NCI-H748 treated with DMSO at 0.1 percent for 48 hours (cell line): ENCODE results near the gene FOXP2.

Experiments used
- DNase-seq: peaks from one replicate; lab custom pipeline; 2025; lab: John Stamatoyannopoulos, UW

FOXP2 gene

DNA sequence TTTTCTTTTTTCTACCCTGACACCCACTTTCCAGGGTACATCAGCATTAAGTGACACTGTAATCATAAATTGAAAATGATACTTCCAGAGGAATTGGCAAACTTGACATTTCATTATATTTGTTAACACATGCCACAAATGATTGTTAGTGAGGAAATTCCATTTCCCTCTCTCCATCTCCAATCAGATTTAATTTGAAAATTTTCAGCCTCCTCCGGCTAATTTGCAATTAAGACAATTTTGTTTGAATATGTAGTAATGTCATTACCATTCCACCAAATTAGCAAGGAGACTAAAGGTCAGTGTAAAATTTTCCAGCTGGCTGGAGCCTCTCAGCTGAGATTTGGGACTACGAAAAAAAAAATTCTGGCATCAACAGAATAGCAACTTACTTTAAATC, 242.7 kb downstream of the FOXP2 start:
- no peak for DNase-seq

- DNase-seq: no peak
These were observed 243.6 kb downstream of the FOXP2 start for GRCh38 chr7:114658216-114658615.

- no peak for DNase-seq
These were observed 245.0 kb downstream of the FOXP2 start for GRCh38 chr7:114659409-114660125.

DNA sequence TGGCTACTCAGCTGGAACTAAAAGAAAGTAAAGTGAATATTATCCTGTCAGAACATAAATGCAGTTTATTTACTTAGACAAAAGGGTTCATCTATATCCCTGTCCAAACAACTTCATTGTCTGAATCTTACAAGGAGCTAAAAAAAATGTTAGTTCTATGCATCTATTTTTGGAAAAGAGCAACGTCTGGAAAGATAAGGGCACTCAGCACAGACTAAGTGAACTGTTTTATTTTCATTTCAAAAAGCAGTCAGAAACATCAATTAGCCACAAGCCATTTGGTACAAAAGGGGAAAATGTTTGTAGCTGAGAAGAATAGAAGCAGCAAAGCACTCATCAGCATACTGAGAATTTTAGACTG, 245.5 kb downstream of the FOXP2 start:
- peak; percentile 95 for DNase-seq

DNA sequence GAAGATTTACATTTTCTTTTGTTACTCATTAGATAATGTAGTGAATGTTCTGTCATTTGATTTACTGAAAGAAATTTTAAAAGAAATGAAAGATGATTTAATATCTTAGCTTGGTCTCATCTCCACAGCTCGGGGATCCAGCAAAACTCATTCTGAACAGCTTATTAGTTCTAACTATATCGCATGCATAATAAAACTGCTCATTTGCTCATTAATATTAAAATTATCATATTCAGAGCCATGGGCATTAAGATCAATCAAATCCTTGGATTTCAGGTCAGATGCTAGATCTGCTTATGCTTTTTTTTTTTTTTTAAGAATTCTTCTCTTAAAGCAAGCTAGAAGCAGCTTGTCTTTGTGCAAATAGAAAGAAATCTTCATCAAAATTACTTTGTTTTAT, 246.1 kb downstream of the FOXP2 start:
- DNase-seq: no peak

- peak; percentile 37 for DNase-seq
These were observed 247.5 kb downstream of the FOXP2 start for GRCh38 chr7:114662002-114662677.

- DNase-seq: peak; percentile 81
These were observed 248.9 kb downstream of the FOXP2 start for GRCh38 chr7:114663502-114663901.

DNA sequence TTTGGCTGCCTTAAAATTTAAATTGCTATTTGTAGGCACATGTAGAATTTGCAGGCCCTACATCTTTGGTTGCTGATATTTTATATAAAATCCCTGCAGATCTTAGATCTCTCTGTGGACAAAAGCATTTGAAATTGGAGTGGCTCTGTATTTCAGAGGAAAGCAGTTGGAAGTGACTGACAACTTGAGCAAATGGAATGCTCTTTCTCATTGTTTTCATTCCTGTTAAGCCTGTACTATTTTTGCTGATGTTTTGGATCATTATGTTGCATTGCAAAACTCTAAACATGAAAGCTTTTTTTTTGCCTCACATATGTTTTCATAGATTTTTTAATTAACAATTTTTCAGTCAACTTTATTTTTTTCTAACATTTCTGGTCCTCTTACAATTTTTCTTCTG, 256.1 kb downstream of the FOXP2 start:
- no peak for DNase-seq

- DNase-seq: no peak
These were observed 257.0 kb downstream of the FOXP2 start for GRCh38 chr7:114671563-114672123.

- DNase-seq: no peak
These were observed 263.5 kb downstream of the FOXP2 start for GRCh38 chr7:114678116-114678515.

DNA sequence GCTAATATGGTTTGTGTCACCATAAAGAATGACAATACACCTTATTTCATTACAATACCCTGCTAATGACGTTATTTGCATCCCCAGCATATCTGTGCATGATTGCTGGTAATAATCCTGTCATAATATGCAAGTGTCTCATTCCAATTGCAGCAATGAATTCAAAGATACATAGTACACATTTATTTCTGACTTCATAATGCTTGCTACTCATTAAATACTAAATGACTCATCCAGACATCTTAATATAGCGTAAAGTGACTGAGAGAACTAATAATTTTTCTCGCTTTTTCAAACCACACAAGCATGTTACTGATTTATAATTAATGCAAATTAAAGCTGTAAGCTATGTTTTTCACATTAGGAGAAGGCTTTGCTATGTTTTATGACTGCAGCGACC, 272.6 kb downstream of the FOXP2 start:
- no peak for DNase-seq

DNA sequence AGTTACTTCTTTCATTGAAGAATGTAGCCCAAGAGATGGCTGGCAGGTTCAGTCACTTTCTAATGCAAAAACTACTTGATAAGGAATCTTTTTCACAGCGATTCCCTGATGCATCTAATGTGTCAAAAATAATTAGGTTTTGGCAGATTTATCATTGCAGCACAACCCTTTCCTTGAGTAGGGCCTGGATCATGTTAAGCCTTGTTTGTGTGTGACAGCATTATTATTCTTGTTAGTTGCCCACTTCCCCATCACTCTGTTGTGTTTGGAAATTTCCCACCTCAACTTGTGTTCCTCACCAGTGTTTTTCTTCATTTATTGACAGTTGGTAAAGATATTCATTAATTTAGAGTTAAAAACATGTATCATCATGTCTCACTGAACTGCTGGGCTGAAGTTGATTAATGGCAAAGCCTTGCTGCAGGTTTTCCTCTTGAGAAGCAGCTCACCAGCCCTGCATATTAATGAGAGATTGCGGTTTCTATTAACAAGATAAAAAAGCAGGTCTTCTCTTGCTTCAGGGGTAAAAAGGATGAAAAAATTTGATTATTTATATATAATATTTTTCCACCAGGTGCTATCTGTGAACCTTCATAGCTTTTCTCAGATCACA, 273.9 kb downstream of the FOXP2 start:
- no peak for DNase-seq

DNA sequence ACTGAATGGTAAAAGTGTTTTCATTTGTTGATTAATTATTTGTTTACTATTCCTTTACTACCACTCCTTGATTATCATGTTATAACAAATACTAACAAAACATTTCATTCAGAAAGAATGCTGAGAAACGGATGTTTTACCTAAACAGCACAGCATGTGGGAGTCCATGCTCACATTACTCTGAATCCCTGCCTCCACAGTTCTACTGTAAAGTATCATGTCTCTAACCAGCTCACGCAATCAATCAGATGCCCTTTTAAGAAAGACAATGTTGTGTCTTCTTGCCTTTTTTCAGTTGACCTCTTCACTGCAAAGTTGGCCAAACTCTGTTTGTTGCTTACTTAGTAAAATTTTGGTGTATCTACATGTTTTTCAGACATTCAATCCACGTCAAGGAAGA, 274.8 kb downstream of the FOXP2 start:
- DNase-seq: no peak

DNA sequence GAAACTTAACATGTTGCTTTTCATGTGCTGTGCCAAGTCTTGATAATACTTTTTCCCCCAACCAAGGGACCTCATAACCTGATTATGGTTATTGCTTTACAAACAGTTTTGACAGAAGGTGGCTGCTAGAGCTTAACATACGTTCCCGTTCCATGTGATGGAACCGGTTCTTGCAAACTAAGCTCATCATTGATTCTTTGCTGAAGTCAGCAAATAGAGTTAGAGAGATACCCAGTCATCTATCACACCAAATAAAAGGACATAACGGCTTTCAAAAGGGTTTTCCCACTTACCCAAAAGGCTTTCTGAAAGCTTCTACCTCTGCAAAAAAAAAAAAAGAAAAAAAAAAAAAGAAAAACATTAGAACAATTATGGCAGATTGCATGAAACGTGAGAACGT, 277.0 kb downstream of the FOXP2 start:
- DNase-seq: no peak

GRCh38 chr7:114695182-114695581, 280.6 kb downstream of the FOXP2 start:
- DNase-seq: no peak

- no peak for DNase-seq
These were observed 285.8 kb downstream of the FOXP2 start for GRCh38 chr7:114700247-114700928.

GRCh38 chr7:114703677-114704076, 289.1 kb downstream of the FOXP2 start:
- DNase-seq: no peak

GRCh38 chr7:114708646-114709045, 294.0 kb downstream of the FOXP2 start:
- peak; percentile 29 for DNase-seq

DNA sequence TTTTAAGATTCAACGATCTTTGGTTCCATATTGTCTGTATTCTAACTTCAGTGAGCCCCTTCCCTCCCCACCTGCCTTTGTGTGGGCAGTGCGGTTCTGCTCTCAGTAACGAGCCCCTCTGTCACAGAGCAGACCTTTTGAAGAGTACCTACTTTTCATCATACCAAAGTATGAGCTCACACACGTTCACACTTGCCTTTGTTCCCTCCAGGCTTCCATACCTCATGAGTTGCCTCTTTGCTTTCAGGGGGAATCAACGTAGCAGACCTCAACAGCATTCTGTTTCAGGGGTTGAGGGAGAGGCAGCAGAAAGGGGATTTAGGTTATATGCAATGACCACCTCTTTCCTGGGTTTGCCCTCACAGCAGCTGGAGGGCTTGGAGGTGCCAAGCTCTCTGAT, 295.9 kb downstream of the FOXP2 start:
- no peak for DNase-seq

DNA sequence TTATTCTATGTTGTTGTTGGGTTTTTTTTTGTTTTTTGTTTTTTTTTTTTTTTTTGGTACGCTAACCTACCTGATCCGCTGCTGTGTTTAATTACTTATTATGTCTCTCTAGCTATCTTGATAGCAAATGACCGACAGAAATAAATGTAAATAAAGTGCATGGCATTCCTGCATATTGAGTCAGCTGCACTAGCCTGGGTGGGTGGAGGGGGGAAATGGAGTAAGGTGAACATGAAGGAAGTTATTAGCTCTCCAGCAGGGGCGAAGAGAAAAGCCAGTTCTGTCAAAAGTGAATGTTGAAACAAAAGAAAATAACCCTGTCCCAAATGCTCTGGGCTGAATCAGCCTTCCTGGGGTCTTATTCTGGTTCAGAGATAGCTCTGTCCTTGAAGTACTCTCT, 296.6 kb downstream of the FOXP2 start:
- DNase-seq: no peak

DNA sequence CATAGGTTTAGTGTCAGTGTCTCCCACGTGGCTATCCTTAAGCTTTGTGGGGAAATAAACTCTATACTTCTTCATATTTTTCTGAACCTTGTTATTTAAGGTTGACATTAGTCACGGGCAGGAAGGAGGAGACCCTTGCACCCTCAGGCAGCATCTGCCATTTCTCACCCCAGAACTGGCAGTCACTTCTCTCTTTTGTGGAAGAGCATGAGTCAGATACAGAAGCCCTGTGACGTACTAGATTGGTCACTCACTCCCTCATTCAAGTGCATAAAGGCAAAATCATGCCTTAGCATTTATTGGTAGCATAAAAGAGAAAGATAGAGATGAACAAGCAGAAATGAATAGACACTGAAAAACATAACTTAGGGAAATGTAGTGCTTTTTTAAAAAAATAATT, 301.3 kb downstream of the FOXP2 start:
- DNase-seq: no peak

DNA sequence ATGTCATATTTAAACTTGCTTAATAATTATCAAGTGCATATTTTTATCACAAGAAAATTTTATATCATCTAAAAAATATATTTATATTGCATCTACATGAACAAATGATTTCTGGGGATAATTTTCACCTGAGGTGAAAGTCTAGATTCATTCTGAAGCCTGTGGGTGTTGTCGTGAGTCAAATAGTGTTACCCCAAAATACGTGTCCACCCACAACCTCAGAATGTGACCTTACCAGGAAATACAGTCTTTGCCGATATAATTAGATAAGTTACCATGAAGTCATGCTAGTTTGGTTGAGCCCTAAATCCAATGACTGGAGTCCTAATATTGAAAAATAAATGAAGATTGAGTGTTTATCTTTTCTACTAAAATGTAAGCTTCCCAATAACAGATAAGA, 304.2 kb downstream of the FOXP2 start:
- no peak for DNase-seq

DNA sequence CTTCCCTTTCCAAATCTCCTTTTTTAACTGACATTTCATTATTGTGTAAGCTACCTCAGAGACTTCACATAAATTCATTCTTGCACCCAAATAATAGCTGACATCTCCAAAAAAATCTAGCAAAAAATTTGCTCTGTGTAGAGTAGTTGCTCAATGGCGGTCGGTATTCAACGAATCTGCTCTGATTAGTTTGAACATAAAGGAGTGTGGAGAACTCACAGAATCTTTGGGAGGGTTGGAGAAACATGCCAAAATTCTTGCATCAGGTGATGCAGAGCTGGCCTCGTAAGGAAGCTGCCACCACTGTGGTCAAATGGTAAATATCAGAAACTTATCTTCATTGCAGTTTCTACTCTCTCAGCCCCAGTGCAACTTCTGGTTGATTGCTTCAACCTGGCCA, 306.1 kb downstream of the FOXP2 start:
- no peak for DNase-seq
